Urinary bladder (tissue), 4 donors: ENCODE data around the gene STAT6. TPM values are rescaled to one million over a fixed set of nuclear protein-coding genes. Genes with fewer than 3 reads are reported as not detected.

Source experiments
- DNase-seq: peaks from one replicate; pipeline ENCODE4 v3.0.0-alpha.2; 2015; ENCODE audit errors: extremely low spot score
- H3K27ac ChIP-seq: one replicate; pipeline ENCODE4 v1.5.1; 2013; ENCODE audit warnings: low read depth, mild to moderate bottlenecking, moderate library complexity
- H3K36me3 ChIP-seq: one replicate; pipeline ENCODE4 v1.6.1; 2013; ENCODE audit warnings: mild to moderate bottlenecking, moderate library complexity; ENCODE audit not compliant: insufficient read depth
- H3K4me1 ChIP-seq: one replicate; pipeline ENCODE4 v1.6.1; 2013; ENCODE audit warnings: mild to moderate bottlenecking, moderate library complexity; ENCODE audit not compliant: insufficient read depth
- H3K4me3 ChIP-seq: one replicate; pipeline ENCODE4 v1.5.1; 2013; ENCODE audit warnings: low read depth, low read length
- WGBS: extraction: QIAGEN DNeasy Blood & Tissue Kit; methylation state at CpG from one replicate; pipeline ENCODE4 v1.1.7; 2013; 5-methylcytosine and 5-hydroxymethylcytosine counted together
- polyA plus RNA-seq: library from polyadenylated mRNA; stranded (reverse); fragments of 200-250 nt; gene quantifications from one replicate; pipeline ENCODE4 v1.2.3, GENCODE V29; 2013
- total RNA-seq: library from RNA; depleted of rRNA; stranded (reverse); fragments of >200 nt; gene quantifications from one replicate; pipeline ENCODE4 v1.2.3, GENCODE V29; 2014
- donor health status: healthy with polysubstance abuse.
- donor health status: healthy.

STAT6 gene
- total and polyA plus RNA-seq, 2 donors, result 60.5 to 172 TPM

- Histone ChIP-seq H3K27ac (no peak overlapping the region), H3K36me3 (peaks cover 4% of the 10 kb centered on the region), H3K4me1 (no peaks in the 10 kb centered on the region), H3K4me3 (no peak overlapping the region)
- 76% methylated on average over 6 of the region's 6 CpGs for WGBS
- no peak for DNase-seq
Observed at GRCh38 chr12:57139796-57140649, 28.9 kb upstream of the STAT6 start.

DNA sequence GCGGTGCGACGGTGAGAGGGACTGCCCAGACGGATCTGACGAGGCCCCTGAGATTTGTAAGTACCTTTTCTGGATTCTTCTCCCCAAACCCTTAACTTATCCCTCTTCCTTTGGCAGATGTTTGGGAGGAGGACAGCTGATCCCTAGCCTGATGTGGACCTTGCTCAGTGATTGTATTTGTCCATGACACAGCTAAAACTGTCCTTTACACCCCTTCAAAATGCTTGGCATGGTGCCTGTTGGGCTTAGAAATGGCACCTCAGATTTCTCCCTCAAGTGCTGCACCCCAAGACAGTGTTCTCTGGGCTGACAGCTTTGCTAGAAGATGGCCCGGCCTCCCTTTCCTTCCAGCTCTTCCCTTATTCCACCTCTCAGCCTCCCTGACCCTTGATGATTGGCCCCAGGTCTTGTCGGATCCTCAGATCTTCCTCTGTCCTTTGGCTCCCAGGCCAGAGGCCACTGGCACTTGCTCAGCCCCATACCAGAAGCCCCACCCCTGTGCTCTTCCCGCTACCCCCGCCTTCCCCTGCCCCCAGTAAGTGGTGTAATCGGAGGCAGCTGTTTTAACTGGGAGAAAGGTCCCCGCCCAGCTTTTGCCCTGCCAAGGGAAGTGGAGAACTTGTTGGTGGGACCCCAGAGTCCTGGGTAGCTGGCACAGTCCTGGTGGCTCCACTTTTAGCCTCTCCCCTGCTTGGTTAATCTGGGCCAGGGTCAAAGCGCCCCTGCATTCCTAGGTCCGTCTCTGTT is 27.5 kb upstream of the STAT6 start:
- peak overlapping the region; percentile 60 for H3K27ac ChIP-seq
- WGBS, result 59% methylated on average over 13 of the region's 13 CpGs
- no peaks in the 10 kb centered on the region for H3K4me1 ChIP-seq
- no peak for DNase-seq
- peaks cover 4% of the 10 kb centered on the region for H3K36me3 ChIP-seq
- H3K4me3 ChIP-seq, result no peak overlapping the region

GRCh38 chr12:57135527-57136326 is 24.6 kb upstream of the STAT6 start:
- H3K4me1 ChIP-seq, result no peaks in the 10 kb centered on the region
- H3K4me3 ChIP-seq, result no peak overlapping the region
- peaks cover 1% of the 10 kb centered on the region for H3K36me3 ChIP-seq
- peak overlapping the region; percentile 66 for H3K27ac ChIP-seq
- 26% methylated on average over 18 of the region's 18 CpGs for WGBS
- DNase-seq, result peak; percentile 63

- H3K4me3 ChIP-seq, result no peak overlapping the region
Observed at GRCh38 chr12:57134949-57135348, 23.8 kb upstream of the STAT6 start.

DNA sequence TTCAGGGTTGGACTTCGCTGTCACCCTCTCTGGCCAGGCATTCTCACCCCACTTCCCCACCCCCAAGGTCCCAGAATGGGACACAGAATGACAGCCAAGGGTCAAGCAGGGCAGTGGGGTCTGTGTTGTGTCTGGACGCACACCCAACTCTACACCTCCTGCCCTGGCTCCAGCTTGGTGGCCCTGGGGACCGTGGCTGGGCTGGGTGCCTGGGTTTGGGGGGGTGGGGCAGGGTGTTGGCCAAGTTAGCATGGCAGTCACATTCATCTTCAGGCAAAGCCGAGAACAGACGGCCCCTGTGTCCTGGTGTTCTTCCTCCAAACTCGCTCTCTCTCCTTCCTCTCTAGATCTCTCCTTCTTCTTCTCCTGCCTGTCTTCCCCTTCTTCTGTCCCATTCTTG is 22.8 kb upstream of the STAT6 start:
- DNase-seq, result no peak
- Histone ChIP-seq H3K4me1 (no peaks in the 10 kb centered on the region), H3K4me3 (no peak overlapping the region), H3K27ac (peak overlapping the region; percentile 4), H3K36me3 (no peaks in the 10 kb centered on the region)
- WGBS, result 44% methylated on average over 6 of the region's 6 CpGs

More at GRCh38 chr12:57134949-57135348, 23.8 kb upstream of the STAT6 start:
- peak overlapping the region; percentile 49 for H3K27ac ChIP-seq
- no peak for DNase-seq
- WGBS, result 68% methylated on average over 9 of the region's 9 CpGs
- H3K4me1 ChIP-seq, result no peaks in the 10 kb centered on the region
- H3K36me3 ChIP-seq, result peaks cover 1% of the 10 kb centered on the region

DNA sequence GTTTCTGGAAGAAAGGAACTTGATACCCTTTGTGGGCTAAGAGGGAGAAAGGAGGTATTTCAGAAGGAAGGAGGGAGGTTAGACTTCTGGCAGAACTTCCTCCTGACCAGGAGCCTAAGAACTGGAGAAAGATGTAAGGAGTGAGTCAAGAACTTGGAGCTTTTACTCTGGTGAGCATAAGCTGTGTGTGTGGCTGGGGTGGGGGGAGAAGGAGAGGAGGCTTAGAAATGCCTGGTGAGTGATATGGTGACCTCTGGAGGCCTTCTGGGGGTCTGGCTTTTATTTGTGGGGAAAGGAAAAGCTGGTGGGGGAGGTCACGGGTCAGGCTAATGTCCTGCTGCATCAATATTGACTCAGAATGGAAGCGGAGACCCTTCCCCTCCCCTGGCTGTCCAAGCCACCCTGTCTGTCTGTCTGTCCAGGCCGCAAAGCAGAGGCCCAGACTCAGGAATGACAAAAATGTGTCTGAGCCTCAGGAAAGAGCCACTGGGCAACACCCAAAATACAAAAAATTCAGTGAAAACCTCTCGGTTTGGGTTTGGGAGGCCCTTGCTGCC is 21.9 kb upstream of the STAT6 start:
- DNase-seq, result no peak
- no peaks in the 10 kb centered on the region for H3K4me1 ChIP-seq
- 47% methylated on average over 4 of the region's 4 CpGs for whole genome bisulfite sequencing

DNA sequence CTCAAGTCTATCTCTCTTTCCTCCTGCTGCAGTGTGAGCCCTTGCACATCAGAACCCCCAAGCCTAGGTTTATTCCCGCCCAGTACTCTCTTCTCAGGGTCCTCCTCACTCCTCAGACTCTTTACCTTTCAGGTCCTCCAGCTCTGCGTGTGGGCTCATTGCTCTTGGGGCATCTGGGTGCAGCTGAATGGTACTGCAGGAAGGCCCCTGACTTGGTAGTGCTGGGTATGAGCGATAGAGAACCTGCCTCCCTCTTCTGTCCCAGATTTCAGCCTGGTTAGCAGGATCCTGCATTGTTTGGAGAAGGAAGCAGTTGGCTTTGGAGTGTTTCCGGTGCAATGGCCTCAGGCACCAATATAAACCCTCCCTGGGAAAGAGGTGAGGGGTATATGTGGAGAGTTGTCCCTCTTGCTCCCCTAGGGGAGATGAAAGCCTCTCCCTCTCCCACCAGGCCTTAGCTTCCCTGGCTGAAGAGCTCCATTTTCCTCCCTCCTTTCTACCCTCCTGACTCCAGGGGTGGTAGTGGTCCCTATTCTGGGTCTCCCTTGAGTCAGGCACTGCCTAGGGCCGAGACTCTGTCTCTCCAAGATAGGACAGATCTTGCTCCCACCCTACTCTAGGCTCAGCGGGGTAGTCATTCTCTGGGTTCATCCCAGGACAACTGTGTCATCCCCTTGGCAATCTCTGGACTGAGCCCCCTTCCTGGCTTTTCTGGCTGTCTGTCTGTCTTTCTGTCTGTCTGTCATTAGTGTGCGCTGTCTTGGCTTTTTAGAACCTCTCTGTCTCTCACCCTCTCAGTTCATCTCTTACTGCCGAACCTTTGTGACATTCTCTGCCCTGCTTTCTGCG is 21.0 kb upstream of the STAT6 start:
- Histone ChIP-seq H3K4me1 (no peaks in the 10 kb centered on the region), H3K27ac (no peak overlapping the region), H3K36me3 (no peaks in the 10 kb centered on the region), H3K4me3 (no peak overlapping the region)
- WGBS, result 50% methylated on average over 9 of the region's 9 CpGs
- DNase-seq, result no peak

More for the DNA sequence above, 21.9 kb upstream of the STAT6 start:
- Histone ChIP-seq H3K36me3 (no peaks in the 10 kb centered on the region), H3K27ac (peak overlapping the region; percentile 13), H3K4me3 (no peak overlapping the region)

DNA sequence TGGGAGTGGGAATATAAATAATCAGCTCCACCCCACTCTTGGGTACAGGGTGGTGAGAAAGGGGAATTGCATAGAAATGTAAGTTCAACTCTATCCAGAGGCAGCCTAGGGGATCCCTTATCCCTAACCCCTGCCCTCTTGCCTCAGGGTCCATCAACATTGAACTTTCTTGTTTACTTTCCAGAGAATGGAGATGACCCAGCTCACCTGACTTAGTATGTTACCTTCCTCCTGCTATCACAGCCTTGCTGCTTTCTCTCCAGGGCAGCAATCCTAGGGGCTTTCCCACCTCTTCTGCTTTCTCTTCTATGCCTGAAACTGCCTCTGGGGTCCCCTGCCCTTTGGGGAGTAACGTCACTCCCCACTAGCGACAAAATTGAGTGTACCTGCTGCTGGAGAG is 19.8 kb upstream of the STAT6 start:
- H3K27ac ChIP-seq, result no peak overlapping the region
- no peak for DNase-seq
- 58% methylated on average over 2 of the region's 2 CpGs for whole genome bisulfite sequencing
- H3K4me3 ChIP-seq, result no peak overlapping the region
- no peaks in the 10 kb centered on the region for H3K4me1 ChIP-seq
- no peaks in the 10 kb centered on the region for H3K36me3 ChIP-seq

GRCh38 chr12:57129889-57130288 is 18.7 kb upstream of the STAT6 start:
- peak overlapping the region; percentile 66 for H3K27ac ChIP-seq
- H3K4me3 ChIP-seq, result peak overlapping the region; percentile 88
- H3K36me3 ChIP-seq, result no peaks in the 10 kb centered on the region
- no peak for DNase-seq
- no peaks in the 10 kb centered on the region for H3K4me1 ChIP-seq

DNA sequence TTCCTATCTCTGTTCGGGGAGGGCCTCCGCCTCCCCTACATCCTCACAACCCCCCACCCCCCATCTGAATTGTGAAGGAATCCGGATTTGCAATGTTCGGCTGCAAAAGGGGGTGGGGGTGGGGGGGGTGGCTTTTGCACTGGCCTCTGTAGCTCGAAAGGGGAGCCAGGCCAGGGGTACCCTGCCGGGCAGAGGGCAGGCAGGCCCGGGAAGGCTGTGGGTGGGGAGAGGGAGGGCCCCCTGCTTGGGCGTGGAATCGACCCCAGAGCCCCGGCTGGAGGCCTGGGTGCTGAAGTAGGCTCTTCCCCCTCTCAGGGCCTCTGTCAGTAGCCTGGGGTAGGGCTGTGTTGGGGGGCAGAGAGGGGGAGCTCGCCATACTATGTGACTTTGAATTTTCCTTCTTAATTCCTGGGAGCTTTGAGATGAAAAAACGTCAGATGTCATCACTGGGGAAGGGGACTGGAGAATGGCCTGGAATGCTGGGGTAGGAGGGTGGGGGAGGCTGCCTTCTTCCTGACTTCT is 18.2 kb upstream of the STAT6 start:
- DNase-seq, result no peak

DNA sequence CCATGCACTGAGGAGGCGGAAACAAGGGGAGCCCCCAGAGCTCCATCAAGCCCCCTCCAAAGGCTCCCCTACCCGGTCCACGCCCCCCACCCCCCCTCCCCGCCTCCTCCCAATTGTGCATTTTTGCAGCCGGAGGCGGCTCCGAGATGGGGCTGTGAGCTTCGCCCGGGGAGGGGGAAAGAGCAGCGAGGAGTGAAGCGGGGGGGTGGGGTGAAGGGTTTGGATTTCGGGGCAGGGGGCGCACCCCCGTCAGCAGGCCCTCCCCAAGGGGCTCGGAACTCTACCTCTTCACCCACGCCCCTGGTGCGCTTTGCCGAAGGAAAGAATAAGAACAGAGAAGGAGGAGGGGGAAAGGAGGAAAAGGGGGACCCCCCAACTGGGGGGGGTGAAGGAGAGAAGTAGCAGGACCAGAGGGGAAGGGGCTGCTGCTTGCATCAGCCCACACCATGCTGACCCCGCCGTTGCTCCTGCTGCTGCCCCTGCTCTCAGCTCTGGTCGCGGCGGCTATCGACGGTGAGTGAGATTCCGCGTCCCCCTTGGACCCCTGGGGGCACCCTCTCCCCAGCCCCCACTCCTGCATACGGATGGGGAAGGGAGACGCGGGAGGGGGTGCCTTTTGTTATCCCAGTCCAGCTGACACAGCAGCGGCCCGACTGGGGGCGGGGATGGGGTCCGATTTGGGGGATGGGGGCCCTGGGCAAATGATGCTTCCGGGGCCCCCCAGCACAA is 17.5 kb upstream of the STAT6 start:
- DNase-seq, result no peak
- WGBS, result 2% methylated on average over 35 of the region's 35 CpGs

More for the DNA sequence above, 18.2 kb upstream of the STAT6 start:
- WGBS, result 6% methylated on average over 12 of the region's 12 CpGs
- Histone ChIP-seq H3K36me3 (no peaks in the 10 kb centered on the region), H3K27ac (peak overlapping the region; percentile 66), H3K4me1 (no peaks in the 10 kb centered on the region), H3K4me3 (peak overlapping the region; percentile 88)

More for the DNA sequence above, 17.5 kb upstream of the STAT6 start:
- H3K27ac ChIP-seq, result peak overlapping the region; percentile 66
- H3K4me1 ChIP-seq, result no peaks in the 10 kb centered on the region
- no peaks in the 10 kb centered on the region for H3K36me3 ChIP-seq
- peak overlapping the region; percentile 88 for H3K4me3 ChIP-seq
